Ishikawa (cell line): ENCODE measurements around the gene SPON2.

Source experiments
- CEBPB ChIP-seq: IDR thresholded peaks from 2 replicates; pipeline ENCODE4 v1.6.1; 2012
- EP300 ChIP-seq: IDR thresholded peaks from 2 replicates; pipeline ENCODE4 v1.6.1; 2012; ENCODE audit warnings: borderline replicate concordance
- NFIC ChIP-seq: IDR thresholded peaks from 2 replicates; pipeline ENCODE4 v1.6.1; 2012
- RAD21 ChIP-seq: IDR thresholded peaks from 2 replicates; pipeline ENCODE4 v1.6.1; 2012; ENCODE audit warnings: low read depth
- TAF1 ChIP-seq: IDR thresholded peaks from 2 replicates; pipeline ENCODE4 v1.6.1; 2012; ENCODE audit warnings: low read depth, mild to moderate bottlenecking
- TCF12 ChIP-seq: IDR thresholded peaks from 2 replicates; pipeline ENCODE4 v1.6.1; 2012; ENCODE audit warnings: low read depth
- YY1 ChIP-seq: IDR thresholded peaks from 2 replicates; pipeline ENCODE4 v1.6.1; 2012; ENCODE audit warnings: low read depth
- ZBTB7A ChIP-seq: IDR thresholded peaks from 2 replicates; pipeline ENCODE4 v1.6.1; 2012; ENCODE audit warnings: low read depth
- TF ChIP-seq, protein P1 (sequence below): IDR thresholded peaks from 2 replicates; pipeline ENCODE4 v1.6.1; 2012
- TF ChIP-seq, protein P2 (sequence below): IDR thresholded peaks from 2 replicates; pipeline ENCODE4 v1.6.1; 2012; ENCODE audit warnings: low read depth, mild to moderate bottlenecking

DNA sequence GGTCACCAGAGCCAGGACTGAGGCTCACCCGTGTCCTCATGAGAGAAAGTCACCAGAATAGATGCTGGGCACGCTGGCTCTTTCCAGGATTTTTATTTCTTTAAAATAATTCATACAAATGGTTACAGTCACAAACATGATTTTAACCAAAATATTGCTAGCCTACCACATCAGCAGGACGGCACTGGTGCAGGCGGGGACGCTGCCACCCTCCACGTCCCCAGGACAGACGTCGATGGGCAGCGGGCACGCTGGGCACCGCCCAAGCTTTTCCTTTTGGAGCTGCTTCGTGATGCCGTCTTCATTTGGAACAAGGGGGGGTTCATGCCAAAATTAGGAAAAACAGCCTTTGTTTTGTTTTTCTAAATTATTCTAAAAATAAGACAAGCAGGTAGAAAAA is 39.0 kb upstream of the SPON2 start:
- TF ChIP-seq EP300 (no peak), ZBTB7A (no peak), NFIC (no peak), YY1 (no peak), TCF12 (no peak), CEBPB (no peak), RAD21 (no peak), TAF1 (no peak)
- TF ChIP-seq, protein P1, sequence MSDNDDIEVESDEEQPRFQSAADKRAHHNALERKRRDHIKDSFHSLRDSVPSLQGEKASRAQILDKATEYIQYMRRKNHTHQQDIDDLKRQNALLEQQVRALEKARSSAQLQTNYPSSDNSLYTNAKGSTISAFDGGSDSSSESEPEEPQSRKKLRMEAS = no peak
- TF ChIP-seq, protein P2, sequence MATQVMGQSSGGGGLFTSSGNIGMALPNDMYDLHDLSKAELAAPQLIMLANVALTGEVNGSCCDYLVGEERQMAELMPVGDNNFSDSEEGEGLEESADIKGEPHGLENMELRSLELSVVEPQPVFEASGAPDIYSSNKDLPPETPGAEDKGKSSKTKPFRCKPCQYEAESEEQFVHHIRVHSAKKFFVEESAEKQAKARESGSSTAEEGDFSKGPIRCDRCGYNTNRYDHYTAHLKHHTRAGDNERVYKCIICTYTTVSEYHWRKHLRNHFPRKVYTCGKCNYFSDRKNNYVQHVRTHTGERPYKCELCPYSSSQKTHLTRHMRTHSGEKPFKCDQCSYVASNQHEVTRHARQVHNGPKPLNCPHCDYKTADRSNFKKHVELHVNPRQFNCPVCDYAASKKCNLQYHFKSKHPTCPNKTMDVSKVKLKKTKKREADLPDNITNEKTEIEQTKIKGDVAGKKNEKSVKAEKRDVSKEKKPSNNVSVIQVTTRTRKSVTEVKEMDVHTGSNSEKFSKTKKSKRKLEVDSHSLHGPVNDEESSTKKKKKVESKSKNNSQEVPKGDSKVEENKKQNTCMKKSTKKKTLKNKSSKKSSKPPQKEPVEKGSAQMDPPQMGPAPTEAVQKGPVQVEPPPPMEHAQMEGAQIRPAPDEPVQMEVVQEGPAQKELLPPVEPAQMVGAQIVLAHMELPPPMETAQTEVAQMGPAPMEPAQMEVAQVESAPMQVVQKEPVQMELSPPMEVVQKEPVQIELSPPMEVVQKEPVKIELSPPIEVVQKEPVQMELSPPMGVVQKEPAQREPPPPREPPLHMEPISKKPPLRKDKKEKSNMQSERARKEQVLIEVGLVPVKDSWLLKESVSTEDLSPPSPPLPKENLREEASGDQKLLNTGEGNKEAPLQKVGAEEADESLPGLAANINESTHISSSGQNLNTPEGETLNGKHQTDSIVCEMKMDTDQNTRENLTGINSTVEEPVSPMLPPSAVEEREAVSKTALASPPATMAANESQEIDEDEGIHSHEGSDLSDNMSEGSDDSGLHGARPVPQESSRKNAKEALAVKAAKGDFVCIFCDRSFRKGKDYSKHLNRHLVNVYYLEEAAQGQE = no peak
